Measurements from ENCODE around the gene TSC2.

DNA sequence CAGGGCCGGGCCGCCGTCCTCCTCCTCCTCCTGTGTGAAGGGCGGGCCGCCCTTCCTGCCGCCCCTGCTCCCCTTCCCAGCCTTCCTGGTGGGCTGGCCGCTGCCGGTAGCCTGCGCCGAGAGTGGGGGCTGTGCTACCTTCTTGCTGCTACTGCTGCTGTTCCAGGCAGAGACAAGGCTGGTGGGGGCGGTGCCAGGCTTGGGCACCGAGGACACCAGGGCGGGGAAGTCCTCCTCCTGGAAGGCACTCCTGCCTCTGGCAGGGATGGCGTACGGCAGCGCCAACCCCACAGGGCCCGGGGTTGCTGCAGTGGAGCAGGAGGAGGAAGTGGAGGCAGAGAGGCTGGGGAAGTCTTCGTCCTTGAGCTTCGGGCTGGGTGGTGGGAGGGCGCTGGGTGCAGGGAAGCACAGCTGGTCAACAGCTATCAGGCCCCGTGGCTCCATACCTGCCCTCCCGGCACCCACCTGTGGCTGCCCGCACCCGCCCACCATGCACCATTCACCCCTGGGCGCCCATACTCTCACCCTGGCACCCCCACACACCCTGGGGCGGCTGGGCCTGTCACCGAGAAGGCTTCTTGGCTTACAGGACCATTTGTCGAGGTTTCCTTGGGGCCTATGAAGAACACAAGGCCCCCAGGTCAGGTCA, 47.8 kb upstream of the TSC2 start:
- TF ChIP-seq, protein P1, sequence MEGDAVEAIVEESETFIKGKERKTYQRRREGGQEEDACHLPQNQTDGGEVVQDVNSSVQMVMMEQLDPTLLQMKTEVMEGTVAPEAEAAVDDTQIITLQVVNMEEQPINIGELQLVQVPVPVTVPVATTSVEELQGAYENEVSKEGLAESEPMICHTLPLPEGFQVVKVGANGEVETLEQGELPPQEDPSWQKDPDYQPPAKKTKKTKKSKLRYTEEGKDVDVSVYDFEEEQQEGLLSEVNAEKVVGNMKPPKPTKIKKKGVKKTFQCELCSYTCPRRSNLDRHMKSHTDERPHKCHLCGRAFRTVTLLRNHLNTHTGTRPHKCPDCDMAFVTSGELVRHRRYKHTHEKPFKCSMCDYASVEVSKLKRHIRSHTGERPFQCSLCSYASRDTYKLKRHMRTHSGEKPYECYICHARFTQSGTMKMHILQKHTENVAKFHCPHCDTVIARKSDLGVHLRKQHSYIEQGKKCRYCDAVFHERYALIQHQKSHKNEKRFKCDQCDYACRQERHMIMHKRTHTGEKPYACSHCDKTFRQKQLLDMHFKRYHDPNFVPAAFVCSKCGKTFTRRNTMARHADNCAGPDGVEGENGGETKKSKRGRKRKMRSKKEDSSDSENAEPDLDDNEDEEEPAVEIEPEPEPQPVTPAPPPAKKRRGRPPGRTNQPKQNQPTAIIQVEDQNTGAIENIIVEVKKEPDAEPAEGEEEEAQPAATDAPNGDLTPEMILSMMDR (optimal IDR thresholded peaks at IDR 0.05 in 1 of 3, IDR thresholded peaks at IDR 0.05 in 1 of 3, conservative IDR thresholded peaks at IDR 0.05 in 1 of 3; ENCODE audit: extremely low read depth in 1 of 3, insufficient read depth in 2 of 3, low read length in 3 of 3), result no peak
- no peak for TF ChIP-seq EZH2 (IDR thresholded peaks at IDR 0.05; ENCODE audit: low read length)

All from keratinocyte (primary cell).